DMS 273 (cell line): ENCODE measurements around the gene PBX2.
"Not testable (repeated sequence)": the region's sequence is repeated elsewhere in the genome, so short reads cannot be mapped to it uniquely, and the experiment has no call there.

ENCODE experiments used
- DNase-seq: peaks from one replicate; lab custom pipeline; 2025; ENCODE audit not compliant: unreplicated experiment; lab: John Stamatoyannopoulos, UW

Gene PBX2

DNA sequence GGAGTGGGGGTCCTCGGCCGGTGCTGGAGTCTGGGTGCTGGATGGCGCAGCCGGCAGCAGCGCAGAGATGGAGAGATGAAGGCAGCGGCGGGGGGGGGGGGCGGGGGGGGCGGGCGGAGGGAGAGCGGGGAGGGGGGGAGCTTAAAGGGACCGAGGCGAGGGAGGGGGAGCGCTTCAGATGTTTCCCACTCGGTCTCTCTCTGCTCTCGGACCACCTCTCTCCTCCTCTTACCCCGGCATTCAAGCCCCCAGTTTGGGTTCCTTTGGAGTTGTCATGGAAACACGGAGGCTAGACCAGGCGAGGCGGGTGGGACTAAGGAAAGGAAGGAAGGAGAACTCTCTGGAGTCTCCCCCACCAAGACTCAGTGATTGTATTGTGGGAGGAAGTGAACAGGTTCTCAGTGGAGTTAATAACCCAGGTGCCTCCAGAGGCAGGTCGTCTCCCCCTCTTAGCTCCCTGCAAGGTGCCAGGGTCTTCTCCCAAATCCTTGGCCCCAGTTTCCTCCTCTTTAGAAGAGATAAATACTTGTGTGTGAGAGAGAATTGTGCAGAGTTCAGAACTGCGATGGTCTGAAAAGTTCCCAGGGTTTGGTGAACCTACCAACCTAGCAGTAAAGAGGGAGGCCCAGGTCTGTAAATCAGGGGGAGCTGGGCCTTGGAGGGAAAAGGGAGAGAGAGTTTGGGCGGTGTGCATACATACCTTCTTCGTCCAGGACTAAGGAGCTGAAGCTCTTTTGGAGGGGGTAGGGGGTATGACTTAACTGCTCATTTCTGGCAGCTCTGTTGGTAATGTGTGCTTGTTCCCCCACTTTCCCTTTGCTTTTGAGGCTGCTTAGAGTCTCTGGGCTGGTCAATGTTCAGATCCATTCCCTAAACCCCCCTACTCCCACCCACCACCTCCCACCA is 37.9 kb downstream of the PBX2 start, which contains the start of gene PRRT1:
PRRT1 (minus strand) TSS at position 77 of the 906 bp plus-strand sequence. CDS start 112 bp downstream, outside the sequence.
- peak; percentile 63 for DNase-seq

DNA sequence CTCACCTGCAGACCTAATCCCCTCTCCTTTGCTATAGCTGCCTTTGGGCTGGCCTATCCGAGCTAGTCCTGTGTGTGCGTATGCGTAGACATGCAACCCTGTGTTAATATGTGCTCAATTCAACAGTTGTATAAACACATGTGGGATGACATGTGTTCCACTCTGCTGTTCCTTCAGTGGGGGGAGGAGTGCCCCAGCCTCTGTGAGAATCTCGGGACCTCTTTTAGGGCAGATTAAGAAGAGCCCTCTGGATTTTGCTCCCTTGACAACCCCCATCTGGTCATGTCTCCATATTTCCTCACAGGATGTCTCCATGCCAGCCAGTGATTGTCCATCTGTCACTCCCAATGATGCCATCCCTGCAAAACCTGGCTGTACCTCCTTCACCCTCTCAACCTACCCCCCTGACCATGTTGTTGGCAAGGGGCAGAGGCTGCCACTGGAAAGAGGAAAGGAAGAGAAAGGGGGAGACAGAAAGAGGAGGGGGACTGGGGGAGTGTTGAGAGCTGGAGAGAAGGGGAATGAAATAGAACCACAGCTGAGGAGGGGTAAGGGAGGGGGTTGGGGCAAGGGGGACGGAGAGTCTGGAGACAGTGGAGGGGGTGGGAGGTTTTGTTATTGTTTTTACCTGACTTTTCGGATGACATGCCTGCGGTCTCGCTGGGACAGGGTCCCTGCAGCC is 38.7 kb downstream of the PBX2 start:
- peak; percentile 95 for DNase-seq

DNA sequence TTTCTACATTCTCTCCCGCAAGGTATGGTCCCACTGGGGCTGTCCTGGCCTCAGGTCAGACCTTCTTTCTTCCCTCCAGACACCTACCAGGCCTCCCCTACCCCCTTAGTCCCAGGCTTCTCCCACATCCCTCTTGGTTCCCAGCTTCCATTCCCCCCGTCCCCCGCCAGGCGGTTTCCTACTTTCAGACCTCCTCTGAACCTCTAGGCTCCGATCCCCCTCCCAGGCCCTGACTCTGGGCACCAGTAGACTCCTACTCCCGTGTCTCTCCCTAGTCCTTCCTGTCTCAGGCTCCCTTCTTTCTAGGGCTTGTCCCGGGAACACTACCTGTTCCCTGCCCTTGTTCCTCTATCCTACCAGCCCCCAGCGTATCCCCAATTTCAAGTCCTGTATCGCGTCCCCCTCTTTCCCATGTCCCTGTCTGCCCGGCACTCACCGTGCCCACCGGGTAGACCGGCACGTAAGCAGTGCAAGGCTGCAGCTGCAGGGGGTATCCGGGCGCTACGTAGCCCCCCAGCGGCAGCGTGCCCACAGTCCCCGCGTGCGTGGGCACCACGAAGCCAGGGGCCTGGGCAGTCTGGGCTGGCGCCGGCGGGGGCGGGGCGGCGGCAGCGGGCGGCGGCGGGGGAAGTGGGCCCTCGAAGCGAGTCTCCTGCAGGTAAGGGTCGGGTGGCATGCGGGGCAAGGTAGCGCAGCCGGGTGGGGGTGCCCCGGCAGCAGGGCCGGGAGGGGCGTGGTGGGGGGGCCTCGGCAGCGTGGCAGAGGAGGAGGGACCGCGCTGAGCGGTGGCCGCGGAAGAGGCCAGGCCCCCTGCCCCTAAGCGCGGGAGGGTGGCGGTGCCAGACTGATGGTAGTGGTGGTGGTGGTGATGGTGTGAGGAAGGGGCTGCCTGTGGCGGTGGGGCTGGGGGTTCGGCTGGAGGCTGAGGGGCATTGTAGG is 39.8 kb downstream of the PBX2 start:
- no peak for DNase-seq

DNA sequence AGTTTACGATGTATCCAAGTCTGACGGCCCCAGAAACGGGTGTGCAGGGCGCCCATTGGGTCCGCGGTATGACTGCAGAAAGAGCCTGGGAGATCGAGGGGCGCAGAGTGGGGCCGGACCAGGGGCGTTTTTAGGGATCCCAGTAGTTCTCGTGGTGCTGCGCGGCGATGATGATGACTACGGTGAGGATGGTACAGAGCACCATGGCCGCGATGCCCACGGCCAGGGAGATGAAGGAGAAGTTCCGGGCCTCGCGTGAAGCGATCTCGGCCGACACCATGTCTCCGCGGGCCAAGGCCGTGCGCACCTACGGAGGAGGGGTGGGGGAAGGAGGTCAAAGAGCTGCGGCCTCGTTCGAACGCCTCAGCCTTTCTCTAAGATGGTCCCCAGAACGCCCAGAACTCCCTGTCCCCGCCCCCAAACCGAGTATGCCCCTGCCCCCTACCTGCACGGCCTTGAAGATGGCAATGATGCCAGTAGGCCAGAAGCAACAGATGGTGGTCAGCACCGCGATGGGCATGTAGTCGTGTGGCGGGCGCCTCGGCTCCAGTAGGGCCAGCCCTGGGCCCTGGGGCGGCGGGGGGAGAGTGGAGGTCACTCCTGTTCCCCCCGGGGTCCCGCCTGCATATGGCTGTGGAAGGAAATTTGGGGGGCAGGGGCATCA is 40.8 kb downstream of the PBX2 start:
- DNase-seq: no peak

DNA sequence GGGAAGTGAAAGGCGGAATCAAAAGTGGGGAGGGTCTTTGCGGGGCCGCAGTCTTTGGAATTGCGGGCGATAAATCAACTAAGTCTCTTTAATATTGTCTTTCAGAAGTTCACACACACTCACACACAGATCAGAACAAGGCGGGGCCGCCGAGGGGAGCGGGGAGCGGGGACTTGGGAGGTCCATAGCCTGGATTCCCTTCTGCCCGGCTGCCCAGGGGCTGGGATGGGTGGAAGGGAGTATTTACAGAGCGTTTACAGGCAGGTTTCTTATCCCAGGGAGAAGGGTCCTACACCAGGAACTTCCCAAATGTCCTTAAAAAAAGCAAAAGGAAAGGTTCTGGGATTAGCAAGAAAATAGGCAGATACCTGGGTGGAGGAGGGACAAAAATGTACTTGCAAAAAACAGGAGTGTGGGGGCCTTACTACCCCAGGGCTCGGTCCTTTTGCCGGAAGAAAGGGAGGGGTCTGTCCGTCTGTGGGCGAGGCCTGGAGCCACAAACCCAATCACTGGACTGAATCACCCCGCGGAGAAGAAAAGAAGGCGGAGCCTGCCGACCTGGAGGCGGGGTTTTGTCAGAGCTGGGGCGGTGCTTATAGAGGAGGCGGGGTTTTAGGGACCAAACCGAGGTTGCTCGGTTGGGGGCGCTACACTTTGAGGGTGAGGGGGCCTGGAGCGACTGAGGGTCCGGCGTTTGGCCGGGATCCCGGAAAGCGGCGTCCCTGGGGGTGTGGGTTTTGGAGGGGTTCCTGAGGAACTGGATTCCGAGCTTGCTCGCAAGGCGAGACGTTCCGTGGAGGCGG is 41.5 kb downstream of the PBX2 start:
- no peak for DNase-seq

DNA sequence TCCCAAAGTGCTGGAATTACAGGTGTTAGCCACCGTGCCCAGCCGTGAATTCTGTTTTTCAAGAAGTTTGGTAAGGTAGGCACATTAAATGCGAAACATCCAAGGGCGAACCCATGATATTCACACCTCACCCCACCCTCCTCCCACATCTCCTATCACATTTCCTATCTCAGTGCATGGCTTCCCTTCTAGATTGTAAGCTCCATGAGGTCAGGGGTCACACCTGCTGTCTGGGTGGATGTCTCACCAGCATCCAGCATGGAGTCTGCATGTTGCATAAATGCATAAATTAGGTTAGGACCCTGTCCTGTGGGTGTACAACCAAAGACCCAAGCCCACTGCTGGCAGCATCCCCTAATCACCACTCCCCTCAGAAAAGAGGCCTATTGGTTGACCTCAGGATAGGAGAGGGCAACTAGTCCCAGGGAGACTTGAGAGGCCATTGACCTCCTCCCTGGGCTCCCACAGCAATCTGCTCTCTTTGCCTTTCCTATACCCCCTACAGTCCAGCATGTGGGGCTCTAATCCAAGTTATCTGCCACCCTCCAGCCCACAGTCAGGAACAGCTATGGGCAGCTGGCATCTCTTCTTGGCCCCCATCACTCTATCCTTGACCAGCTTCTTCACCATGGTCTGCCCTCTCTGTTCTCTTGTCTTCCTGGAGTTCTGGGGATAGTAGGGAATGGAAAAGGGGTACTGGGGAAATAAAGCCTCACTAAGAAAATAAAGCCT is 42.4 kb downstream of the PBX2 start:
- no peak for DNase-seq

DNA sequence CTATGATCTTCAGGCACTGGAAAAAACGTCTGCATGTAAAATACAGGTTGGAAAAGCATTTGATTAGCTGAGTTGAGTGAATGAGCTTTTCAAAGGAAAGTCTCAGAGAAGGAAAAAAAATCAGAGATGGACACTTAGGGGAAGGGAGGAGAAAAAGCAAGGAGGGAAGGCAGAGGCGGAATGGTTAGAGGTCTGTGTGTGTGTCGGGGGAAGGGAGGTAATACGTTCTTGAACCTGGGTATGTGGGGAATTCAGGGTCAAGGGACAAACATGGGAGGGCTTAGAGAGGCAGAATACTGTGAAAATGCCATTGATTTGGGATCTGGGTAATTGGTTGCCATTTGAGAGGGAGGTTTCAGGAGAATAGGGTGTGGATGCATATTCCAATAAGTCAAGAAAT is 43.3 kb downstream of the PBX2 start:
- no peak for DNase-seq

DNA sequence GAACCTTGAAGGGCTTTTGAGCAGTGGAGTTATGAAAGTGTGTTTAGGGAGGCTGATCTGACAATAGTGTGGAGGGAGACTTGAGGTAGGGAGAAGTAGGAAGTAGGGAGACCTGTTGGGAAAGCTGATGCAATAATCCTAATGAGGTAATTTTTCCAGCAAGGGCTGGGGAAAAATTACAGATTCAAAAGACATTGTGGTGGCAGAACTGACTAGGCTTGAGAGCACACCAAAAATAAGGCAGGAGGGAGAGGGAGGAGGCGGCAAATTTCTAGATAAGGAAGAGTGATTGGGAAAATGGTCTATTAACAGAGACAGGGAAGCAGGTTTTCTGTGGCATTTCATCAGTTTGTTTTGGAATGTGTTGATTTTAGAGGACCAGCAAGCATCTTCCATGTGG is 43.7 kb downstream of the PBX2 start:
- no peak for DNase-seq

DNA sequence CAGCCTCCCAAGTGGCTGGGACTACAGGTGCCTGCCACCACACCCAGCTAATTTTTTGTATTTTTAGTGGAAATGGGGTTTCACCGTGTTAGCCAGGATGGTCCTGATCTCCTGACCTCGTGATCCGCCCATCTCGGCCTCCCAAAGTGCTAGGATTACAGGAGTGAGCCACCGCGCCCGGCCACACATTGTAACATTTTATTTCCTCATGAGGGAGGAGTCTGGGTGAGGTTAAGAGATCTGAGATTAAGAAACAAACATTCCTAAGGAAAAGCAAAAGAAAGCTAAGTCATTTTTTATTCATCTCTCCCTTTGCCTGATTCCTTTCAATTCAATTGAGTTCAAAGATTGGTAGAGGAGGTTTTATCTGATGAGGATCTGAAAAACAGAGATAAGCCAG is 45.8 kb downstream of the PBX2 start:
- DNase-seq: not testable (repeated sequence)

DNA sequence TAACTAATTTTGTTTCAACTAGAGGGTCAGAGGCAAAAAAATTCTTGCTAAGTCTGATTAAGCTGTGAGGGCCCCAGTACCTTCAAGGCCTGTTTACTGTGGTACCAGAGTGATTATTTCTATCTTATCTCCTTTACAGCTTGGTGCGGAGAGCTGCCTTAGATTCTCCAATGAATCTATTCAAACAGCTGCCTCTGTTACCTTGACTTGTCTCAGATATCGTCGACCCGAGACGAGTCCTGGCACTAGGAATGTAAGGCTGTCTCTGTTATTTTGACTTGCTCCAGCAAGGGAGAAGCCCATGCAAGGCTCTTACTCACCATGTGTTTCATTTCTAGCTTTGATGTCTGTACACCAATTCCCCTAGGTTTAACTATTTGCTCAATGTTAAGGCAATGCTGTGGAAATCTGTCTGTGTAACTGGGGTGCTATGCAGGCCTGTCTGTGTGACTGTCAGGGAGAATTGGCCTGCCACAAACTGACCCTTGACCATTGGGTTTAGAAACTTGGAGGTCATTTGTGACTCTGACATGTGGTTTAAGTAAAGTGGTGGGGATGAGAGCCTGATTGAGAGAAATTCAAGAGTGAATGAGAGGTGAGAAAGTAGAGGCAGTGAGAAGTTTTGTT is 49.5 kb downstream of the PBX2 start:
- no peak for DNase-seq

DNA sequence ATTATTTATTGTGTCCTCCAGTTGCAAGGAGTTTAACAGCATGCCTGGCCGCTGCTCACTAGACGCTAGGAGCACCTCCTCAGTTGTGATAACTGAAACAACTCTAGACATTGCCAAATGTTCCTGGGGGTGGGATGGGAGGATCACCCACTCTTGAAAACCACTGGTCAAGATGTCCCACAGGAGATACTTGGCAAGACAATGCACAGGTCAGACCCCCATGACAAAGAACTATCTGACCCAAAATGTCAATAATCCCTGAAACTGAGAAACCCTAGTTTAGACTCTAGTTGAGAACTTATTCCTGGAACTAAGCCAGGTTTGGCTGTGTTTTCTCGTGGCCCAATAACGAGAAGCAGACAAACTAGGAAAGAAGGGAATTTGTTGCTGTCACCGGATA is 50.4 kb downstream of the PBX2 start:
- no peak for DNase-seq

DNA sequence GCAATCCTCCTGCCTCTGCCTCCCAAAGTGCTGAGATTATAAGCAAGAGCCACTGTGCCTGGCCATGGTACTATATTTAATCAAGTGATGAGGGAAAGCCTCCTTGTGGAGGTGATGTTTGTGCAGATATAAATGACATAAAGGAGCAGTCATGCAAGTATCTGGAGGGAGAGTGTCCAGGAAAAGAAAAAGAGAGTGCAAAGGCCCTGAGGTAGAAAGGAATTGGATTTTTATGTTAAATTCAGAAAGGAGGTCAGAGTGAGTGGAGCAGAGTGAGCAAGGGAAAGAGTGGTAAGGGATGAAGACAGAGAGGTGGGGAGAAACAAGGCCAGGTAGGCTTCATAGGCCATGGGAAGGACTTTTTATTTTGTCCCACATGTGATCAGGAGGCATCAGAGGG is 52.5 kb downstream of the PBX2 start:
- no peak for DNase-seq
